Keratinocyte (primary cell): ENCODE results near the gene FIZ1. TPM values are rescaled to one million over a fixed set of nuclear protein-coding genes. Genes with fewer than 3 reads are reported as not detected.

ENCODE experiments used
- DNase-seq: peaks from one replicate; pipeline ENCODE4 v3.0.0-alpha.2; 2011; ENCODE audit warnings: low read depth, missing footprints, low spot score
- FAIRE-seq: peaks from 2 replicates; lab custom pipeline; 2011; peaks lifted over from hg19 to GRCh38; lab: Jason Lieb, UNC
- H2AFZ ChIP-seq: 2 replicates; pipeline ENCODE4 v1.6.0; 2012; ENCODE audit warnings: low read length, control low read depth, inconsistent platforms; ENCODE audit not compliant: control insufficient read depth
- H3K27ac ChIP-seq: 2 replicates; pipeline ENCODE4 v1.5.1; 2011; ENCODE audit warnings: low read length; ENCODE audit not compliant: control insufficient read depth, insufficient read depth
- H3K27me3 ChIP-seq: 3 replicates; pipeline ENCODE4 v1.6.0; 2011; ENCODE audit warnings: low read length; ENCODE audit not compliant: control insufficient read depth, insufficient read depth; ENCODE audit errors: extremely low read depth
- H3K36me3 ChIP-seq, 2 experiments: 2 replicates in 1 of 2; 3 replicates in 1 of 2; pipeline ENCODE4 v1.5.1; 2011; ENCODE audit warnings: low read length in 2 of 2, mild to moderate bottlenecking in 1 of 2; ENCODE audit not compliant: control insufficient read depth in 2 of 2, insufficient read depth in 2 of 2; ENCODE audit errors: extremely low read depth in 1 of 2
- H3K4me1 ChIP-seq: 3 replicates; pipeline ENCODE4 v1.5.1; 2011; ENCODE audit warnings: low read length; ENCODE audit not compliant: control insufficient read depth, insufficient read depth; ENCODE audit errors: extremely low read depth
- H3K4me2 ChIP-seq: 3 replicates; pipeline ENCODE4 v1.6.0; 2011; ENCODE audit warnings: low read depth, low read length; ENCODE audit not compliant: control insufficient read depth, insufficient read depth; ENCODE audit errors: extremely low read depth
- H3K4me3 ChIP-seq, 3 experiments: fragments of 200-600 bp in 1 of 3; sonication (generic) in 1 of 3; 2 replicates in 2 of 3; 3 replicates in 1 of 3; pipeline ENCODE4 v1.5.1; 2011 to 2016; ENCODE audit warnings: low read length in 3 of 3, mild to moderate bottlenecking in 3 of 3, control low read depth in 2 of 3, inconsistent platforms in 1 of 3, low read depth in 1 of 3, mixed read lengths in 1 of 3, mixed run types in 1 of 3, moderate library complexity in 1 of 3; ENCODE audit not compliant: control insufficient read depth in 2 of 3, insufficient read depth in 2 of 3; ENCODE audit errors: extremely low read depth in 1 of 3
- H3K79me2 ChIP-seq: 2 replicates; pipeline ENCODE4 v1.6.0; 2012; ENCODE audit warnings: low read length; ENCODE audit not compliant: control insufficient read depth, insufficient read depth
- H3K9ac ChIP-seq: 3 replicates; pipeline ENCODE4 v1.6.0; 2011; ENCODE audit warnings: low read length; ENCODE audit not compliant: control insufficient read depth, insufficient read depth; ENCODE audit errors: extremely low read depth
- H3K9me1 ChIP-seq: 3 replicates; pipeline ENCODE4 v1.6.0; 2011; ENCODE audit warnings: low read length; ENCODE audit not compliant: control insufficient read depth, insufficient read depth; ENCODE audit errors: extremely low read depth
- H3K9me3 ChIP-seq: 2 replicates; pipeline ENCODE4 v1.5.1; 2012; ENCODE audit warnings: low read depth, low read length; ENCODE audit not compliant: control insufficient read depth
- H4K20me1 ChIP-seq: 3 replicates; pipeline ENCODE4 v1.6.0; 2011; ENCODE audit warnings: low read length; ENCODE audit not compliant: control insufficient read depth, insufficient read depth; ENCODE audit errors: extremely low read depth
- EZH2 ChIP-seq: IDR thresholded peaks from one replicate; pipeline ENCODE4 v1.6.1; 2012; ENCODE audit warnings: inconsistent platforms, mild to moderate bottlenecking, low read length, moderate library complexity
- dilution Hi-C: fragments of 300-500 bp; cut with MboI; formaldehyde crosslinking; loops from one replicate; pipeline ENCODE4 v1.7.0; 2020; ENCODE audit warnings: low sequenced_read_pairs; ENCODE audit not compliant: extremely low pct_ligation_motif_present
- polyA plus RNA-seq, 5 experiments: library from polyadenylated mRNA; depleted of rRNA in 3 of 5; stranded (reverse) in 3 of 5; stranded (forward) in 1 of 5; unstranded in 1 of 5; fragments of >200 nt; gene quantifications; 1 replicate in 1 of 5; 2 replicates in 3 of 5; 3 replicates in 1 of 5; pipeline versions ENCODE4 v1.2.1 to v1.2.3, GENCODE V29; 2011 to 2012; ENCODE audit warnings: missing spikeins in 2 of 5, low read depth in 1 of 5, low replicate concordance in 1 of 5
- TF ChIP-seq, protein P1 (sequence below), 3 experiments: IDR thresholded peaks in 1 of 3; conservative IDR thresholded peaks in 1 of 3; optimal IDR thresholded peaks in 1 of 3; 2 replicates in 2 of 3; 3 replicates in 1 of 3; pipeline versions ENCODE3 to v1.5.1; 2011; ENCODE audit warnings: low read length in 3 of 3, mild to moderate bottlenecking in 3 of 3, moderate library complexity in 2 of 3, control low read depth in 1 of 3, inconsistent platforms in 1 of 3; ENCODE audit not compliant: insufficient read depth in 2 of 3; ENCODE audit errors: extremely low read depth in 1 of 3

The FIZ1 gene
- polyA plus RNA-seq, 1 donor (not counting 4 experiments of a cell fraction or from before 2014, with no cell fraction given) = 2.7 TPM

DNA sequence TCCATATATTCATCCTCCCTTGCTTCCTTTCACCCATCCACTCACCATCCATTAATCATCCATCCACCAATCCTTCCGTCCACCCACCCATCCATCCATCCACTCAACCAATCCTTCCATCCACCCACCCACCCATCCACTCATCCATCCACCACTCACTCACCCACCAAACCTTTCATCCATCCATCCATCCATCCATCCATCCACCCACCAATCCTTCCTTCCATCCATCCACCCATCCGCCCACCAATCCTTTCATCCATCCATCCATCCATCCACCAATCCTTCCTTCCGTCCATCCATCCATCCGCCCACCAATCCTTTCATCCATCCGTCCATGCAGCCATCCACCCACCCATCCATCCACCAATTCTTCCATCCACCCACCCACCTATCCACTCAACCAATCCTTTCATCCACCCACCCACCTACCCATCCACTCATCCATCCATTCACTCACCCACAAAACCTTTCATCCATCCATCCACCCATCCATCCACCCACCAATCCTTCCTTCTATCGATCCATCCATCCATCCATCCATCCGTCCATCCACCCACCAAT lies 56.9 kb downstream of the FIZ1 start:
- no peak overlapping the region for H3K4me2 ChIP-seq
- FAIRE-seq = no peak
- H3K4me3 ChIP-seq = no peak overlapping the region

More for the DNA sequence above, 56.9 kb downstream of the FIZ1 start:
- no peaks in the 10 kb centered on the region for H4K20me1 ChIP-seq
- TF ChIP-seq, protein P1, sequence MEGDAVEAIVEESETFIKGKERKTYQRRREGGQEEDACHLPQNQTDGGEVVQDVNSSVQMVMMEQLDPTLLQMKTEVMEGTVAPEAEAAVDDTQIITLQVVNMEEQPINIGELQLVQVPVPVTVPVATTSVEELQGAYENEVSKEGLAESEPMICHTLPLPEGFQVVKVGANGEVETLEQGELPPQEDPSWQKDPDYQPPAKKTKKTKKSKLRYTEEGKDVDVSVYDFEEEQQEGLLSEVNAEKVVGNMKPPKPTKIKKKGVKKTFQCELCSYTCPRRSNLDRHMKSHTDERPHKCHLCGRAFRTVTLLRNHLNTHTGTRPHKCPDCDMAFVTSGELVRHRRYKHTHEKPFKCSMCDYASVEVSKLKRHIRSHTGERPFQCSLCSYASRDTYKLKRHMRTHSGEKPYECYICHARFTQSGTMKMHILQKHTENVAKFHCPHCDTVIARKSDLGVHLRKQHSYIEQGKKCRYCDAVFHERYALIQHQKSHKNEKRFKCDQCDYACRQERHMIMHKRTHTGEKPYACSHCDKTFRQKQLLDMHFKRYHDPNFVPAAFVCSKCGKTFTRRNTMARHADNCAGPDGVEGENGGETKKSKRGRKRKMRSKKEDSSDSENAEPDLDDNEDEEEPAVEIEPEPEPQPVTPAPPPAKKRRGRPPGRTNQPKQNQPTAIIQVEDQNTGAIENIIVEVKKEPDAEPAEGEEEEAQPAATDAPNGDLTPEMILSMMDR (optimal IDR thresholded peaks at IDR 0.05 in 1 of 3, IDR thresholded peaks at IDR 0.05 in 1 of 3, conservative IDR thresholded peaks at IDR 0.05 in 1 of 3; ENCODE audit: extremely low read depth in 1 of 3, insufficient read depth in 2 of 3, low read length in 3 of 3) = no peak
- TF ChIP-seq EZH2 = no peak
- H3K36me3 ChIP-seq = no peaks in the 10 kb centered on the region
- H2AFZ ChIP-seq = no peak overlapping the region
- H3K79me2 ChIP-seq = no peaks in the 10 kb centered on the region
- H3K27ac ChIP-seq = no peak overlapping the region
- no peaks in the 10 kb centered on the region for H3K9me3 ChIP-seq
- no peaks in the 10 kb centered on the region for H3K9me1 ChIP-seq
- dilution Hi-C loops = no loop called here
- H3K27me3 ChIP-seq = no peaks in the 10 kb centered on the region
- DNase-seq = no peak
- H3K9ac ChIP-seq = no peak overlapping the region
- no peaks in the 10 kb centered on the region for H3K4me1 ChIP-seq

Other genes starting within 250 kb of the FIZ1 start
- gene COX6B2, start 244.8 kb downstream of the FIZ1 start, polyA plus RNA-seq = 1.4 to 6.5 TPM (median 1.7 TPM) in 3 replicates
- gene GARIN5B, start 236.3 kb downstream of the FIZ1 start, polyA plus RNA-seq = not detected in 3 replicates
- 1.6 to 5.1 TPM (median 2.2 TPM) in 3 replicates for gene IL11, start 229.1 kb downstream of the FIZ1 start, polyA plus RNA-seq
- gene TMEM190, start 222.7 kb downstream of the FIZ1 start, polyA plus RNA-seq = 0.19 TPM in 1 of 3 replicates, not detected in the others
- gene TMEM238, start 215.2 kb downstream of the FIZ1 start, polyA plus RNA-seq = 0.23 to 0.31 TPM (median 0.24 TPM) in 3 replicates
- 282 to 1,011 TPM (median 432 TPM) in 3 replicates for gene RPL28, start 213.6 kb downstream of the FIZ1 start, polyA plus RNA-seq
- 22.1 to 42.3 TPM (median 31.8 TPM) in 3 replicates for gene UBE2S, start 191.7 kb downstream of the FIZ1 start, polyA plus RNA-seq
- gene SHISA7, start 156.2 kb downstream of the FIZ1 start, polyA plus RNA-seq = not detected in 3 replicates
- 24.5 to 37.7 TPM (median 34.7 TPM) in 3 replicates for gene ISOC2, start 137.9 kb downstream of the FIZ1 start, polyA plus RNA-seq
- gene C19orf85, start 134.8 kb downstream of the FIZ1 start, polyA plus RNA-seq = not detected in 3 replicates
- gene ZNF628, start 122.9 kb downstream of the FIZ1 start, polyA plus RNA-seq = 0.22 to 1.5 TPM (median 0.39 TPM) in 3 replicates
- gene NAT14, start 114.3 kb downstream of the FIZ1 start, polyA plus RNA-seq = 11.0 to 12.5 TPM (median 11.9 TPM) in 3 replicates
- not detected in 3 replicates for gene SSC5D, start 111.1 kb downstream of the FIZ1 start, polyA plus RNA-seq
- gene SBK2, start 62.4 kb downstream of the FIZ1 start, polyA plus RNA-seq = not detected in 3 replicates
- not detected in 3 replicates for gene SBK3, start 54.0 kb downstream of the FIZ1 start, polyA plus RNA-seq
- 1.5 to 4.3 TPM (median 2.4 TPM) in 3 replicates for gene ZNF579, start 18.7 kb downstream of the FIZ1 start, polyA plus RNA-seq
- gene ZNF524, start 771 bp upstream of the FIZ1 start, polyA plus RNA-seq = 2.6 to 6.9 TPM (median 3.1 TPM) in 3 replicates
- gene ZNF865, start 6.1 kb upstream of the FIZ1 start, polyA plus RNA-seq = 1.1 to 2.1 TPM (median 1.7 TPM) in 3 replicates
- gene ZNF784, start 25.0 kb upstream of the FIZ1 start, polyA plus RNA-seq = 1.9 to 2.3 TPM (median 2.1 TPM) in 3 replicates
- gene ZNF580, start 41.5 kb upstream of the FIZ1 start, polyA plus RNA-seq = 3.0 to 8.3 TPM (median 3.7 TPM) in 3 replicates
- 14.8 to 18.7 TPM (median 17.1 TPM) in 3 replicates for gene ZNF581, start 44.1 kb upstream of the FIZ1 start, polyA plus RNA-seq
- 2.3 to 3.5 TPM (median 3.1 TPM) in 3 replicates for gene CCDC106, start 48.7 kb upstream of the FIZ1 start, polyA plus RNA-seq
- gene U2AF2, start 55.5 kb upstream of the FIZ1 start, polyA plus RNA-seq = 109 to 157 TPM (median 109 TPM) in 3 replicates
- gene EPN1, start 75.7 kb upstream of the FIZ1 start, polyA plus RNA-seq = 23.0 to 62.1 TPM (median 23.3 TPM) in 3 replicates
- not detected in 3 replicates for gene NLRP9, start 138.9 kb upstream of the FIZ1 start, polyA plus RNA-seq
- gene RFPL4A, start 159.6 kb upstream of the FIZ1 start, polyA plus RNA-seq = not detected in 3 replicates
- not detected in 3 replicates for gene RFPL4AL1, start 169.6 kb upstream of the FIZ1 start, polyA plus RNA-seq
- gene NLRP11, start 232.5 kb upstream of the FIZ1 start, polyA plus RNA-seq = 0.01 TPM in 1 of 3 replicates, not detected in the others
- not detected in 3 replicates for gene NLRP4, start 237.0 kb upstream of the FIZ1 start, polyA plus RNA-seq